ENCODE results near the gene COBL. TPM values are rescaled to one million over a fixed set of nuclear protein-coding genes. Genes with fewer than 3 reads are reported as not detected.
A peak's percentile ranks its signal among the peaks of the same experiment; 100 is the strongest.

Gene COBL
- total and polyA plus RNA-seq, 2 donors (not counting 3 experiments of a cell fraction or from before 2014, with no cell fraction given), result 0.11 TPM; not detected in 1

- Histone ChIP-seq H3K9me1 (replicated peaks; ENCODE audit: control insufficient read depth, extremely low read depth, insufficient read depth, low read length) (no peaks in the 10 kb centered on the region), H2AFZ (ENCODE audit: low read depth, low read length) (no peak overlapping the region), H3K79me2 (ENCODE audit: control insufficient read depth, insufficient read depth, low read length) (no peaks in the 10 kb centered on the region), H3K4me3 (replicated peaks in 1 of 3; ENCODE audit: insufficient read depth in 1 of 3, low read depth in 1 of 3, low read length in 3 of 3) (no peak overlapping the region), H3K27me3 (ENCODE audit: control insufficient read depth in 2 of 2, insufficient read depth in 2 of 2, low read length in 2 of 2) (peaks cover 0 to 6% of the 10 kb centered on the region in 2 experiments), H4K20me1 (replicated peaks; ENCODE audit: control insufficient read depth, extremely low read depth, insufficient read depth, low read length) (no peaks in the 10 kb centered on the region), H3K36me3 (ENCODE audit: control insufficient read depth in 2 of 2, extremely low read depth in 1 of 2, insufficient read depth in 2 of 2, low read length in 2 of 2) (no peaks in the 10 kb centered on the region), H3K9ac (replicated peaks; ENCODE audit: extremely low read depth, insufficient read depth, low read length) (no peak overlapping the region), H3K27ac (ENCODE audit: insufficient read depth, low read depth, low read length) (no peak overlapping the region), H3K4me1 (ENCODE audit: control insufficient read depth, extremely low read depth, insufficient read depth, low read length) (no peaks in the 10 kb centered on the region), H3K9me3 (replicated peaks; ENCODE audit: control insufficient read depth, insufficient read depth, low read length) (no peaks in the 10 kb centered on the region), H3K4me2 (ENCODE audit: insufficient read depth, low read length) (no peak overlapping the region)
- ChIA-PET POLR2A (no interaction called here), CTCF (no interaction called here)
- DNase-seq (ENCODE audit: low read depth, low spot score) (no peak), FAIRE-seq (no peak)
- dilution Hi-C loops (cut with MboI; ENCODE audit: extremely low pct_ligation_motif_present, low sequenced_read_pairs) (no loop called here), intact Hi-C loops (cut with micrococcal nuclease) (no loop called here)
- TF ChIP-seq EZH2 (IDR thresholded peaks at IDR 0.05; ENCODE audit: borderline replicate concordance, low read depth, low read length, severe bottlenecking), result no peak
- TF ChIP-seq CTCF (IDR thresholded peaks at IDR 0.05; ENCODE audit: extremely low read depth in 1 of 2, insufficient read depth in 1 of 2, low read depth in 1 of 2, low read length in 2 of 2), result peak in 1 of 2 donors; percentile 2
- no TSS peak for BruUV-seq (replicated peaks)
Measured at GRCh38 chr7:51060536-51060935, 256.1 kb downstream of the COBL start.

GRCh38 chr7:51059504-51060142 lies 257.0 kb downstream of the COBL start:
- no peaks in the 10 kb centered on the region for H3K9me1 ChIP-seq (replicated peaks; ENCODE audit: control insufficient read depth, extremely low read depth, insufficient read depth, low read length)
- H3K4me1 ChIP-seq (ENCODE audit: control insufficient read depth, extremely low read depth, insufficient read depth, low read length), result no peaks in the 10 kb centered on the region
- dilution Hi-C loops (cut with MboI; ENCODE audit: extremely low pct_ligation_motif_present, low sequenced_read_pairs) (no loop called here), intact Hi-C loops (cut with micrococcal nuclease) (no loop called here)
- no peak overlapping the region for H3K4me3 ChIP-seq (replicated peaks in 1 of 3; ENCODE audit: insufficient read depth in 1 of 3, low read depth in 1 of 3, low read length in 3 of 3)
- H4K20me1 ChIP-seq (replicated peaks; ENCODE audit: control insufficient read depth, extremely low read depth, insufficient read depth, low read length), result no peaks in the 10 kb centered on the region
- no peak overlapping the region for H3K9ac ChIP-seq (replicated peaks; ENCODE audit: extremely low read depth, insufficient read depth, low read length)
- H3K36me3 ChIP-seq (ENCODE audit: control insufficient read depth in 2 of 2, extremely low read depth in 1 of 2, insufficient read depth in 2 of 2, low read length in 2 of 2), result no peaks in the 10 kb centered on the region
- H3K27me3 ChIP-seq (ENCODE audit: control insufficient read depth in 2 of 2, insufficient read depth in 2 of 2, low read length in 2 of 2), result peaks cover 0 to 6% of the 10 kb centered on the region in 2 experiments
- TF ChIP-seq POLR2AphosphoS5 (IDR thresholded peaks at IDR 0.05; ENCODE audit: insufficient read depth, low read depth, low read length) (no peak), MYC (IDR thresholded peaks at IDR 0.05; ENCODE audit: low read depth, low read length) (no peak), GATA2 (IDR thresholded peaks at IDR 0.05; ENCODE audit: insufficient read depth, insufficient read length, low read depth, low read length) (no peak), FOS (IDR thresholded peaks at IDR 0.05; ENCODE audit: borderline replicate concordance, insufficient read depth, low read length) (no peak), EZH2 (IDR thresholded peaks at IDR 0.05; ENCODE audit: borderline replicate concordance, low read depth, low read length, severe bottlenecking) (no peak), CTCF (IDR thresholded peaks at IDR 0.05; ENCODE audit: extremely low read depth in 1 of 2, insufficient read depth in 1 of 2, low read depth in 1 of 2, low read length in 2 of 2) (no peak), POLR2A (IDR thresholded peaks at IDR 0.05; ENCODE audit: low read depth, low read length) (no peak), JUN (IDR thresholded peaks at IDR 0.05; ENCODE audit: borderline replicate concordance, insufficient read depth, insufficient read length, low read depth) (no peak), MAX (IDR thresholded peaks at IDR 0.05; ENCODE audit: insufficient read depth, insufficient read length) (no peak)
- H3K9me3 ChIP-seq (replicated peaks; ENCODE audit: control insufficient read depth, insufficient read depth, low read length), result no peaks in the 10 kb centered on the region
- no peak overlapping the region for H2AFZ ChIP-seq (ENCODE audit: low read depth, low read length)
- DNase-seq (ENCODE audit: low read depth, low spot score) (no peak), FAIRE-seq (no peak)
- ChIA-PET CTCF (interaction anchor here (1.1 kb wide), 2 partner anchors 12 to 14 kb away, joined by 3 to 5 read pairs; no protein-coding TSS in a partner anchor), POLR2A (no interaction called here)
- H3K79me2 ChIP-seq (ENCODE audit: control insufficient read depth, insufficient read depth, low read length), result no peaks in the 10 kb centered on the region
- H3K4me2 ChIP-seq (ENCODE audit: insufficient read depth, low read length), result no peak overlapping the region
- no peak overlapping the region for H3K27ac ChIP-seq (ENCODE audit: insufficient read depth, low read depth, low read length)
- no TSS peak for BruUV-seq (replicated peaks)
